Testis (tissue), 2 donors: ENCODE measurements around the gene RERE.

Experiments
- CTCF ChIP-seq, 3 experiments: fragments of 450-650 bp in 2 of 3; fragments of 200-600 bp in 1 of 3; sonication (generic) in 1 of 3; IDR thresholded peaks; one replicate each; pipeline ENCODE4 v1.5.1; 2016 to 2019; ENCODE audit warnings: antibody characterized with exemption in 3 of 3, mild to moderate bottlenecking in 2 of 3, moderate library complexity in 1 of 3
- POLR2A ChIP-seq: fragments of 450-650 bp; IDR thresholded peaks from one replicate; pipeline ENCODE4 v1.6.1; 2017; ENCODE audit warnings: antibody characterized with exemption, mild to moderate bottlenecking, moderate library complexity

GRCh38 chr1:8468751-8469150 is 348.7 kb downstream of the RERE start:
- TF ChIP-seq CTCF (IDR thresholded peaks at IDR 0.05) (no peak), POLR2A (no peak)
